Measurements from ENCODE around the gene ZNF277. TPM values are rescaled to one million over a fixed set of nuclear protein-coding genes. Genes with fewer than 3 reads are reported as not detected.

Gene ZNF277
- 32.5 and 37.4 TPM in 2 replicates for total RNA-seq (2014; rRNA removed; shearing (Covaris generic); ENCODE audit: low replicate concordance)

GRCh38 chr7:112206238-112206990 is at the start of gene ZNF277, which contains the start of gene DOCK4:
TSS of gene ZNF277 (plus strand) at chr7:112206695. CDS start at chr7:112206717, 22 bp downstream.
TSS of gene DOCK4 (minus strand) at chr7:112206399. CDS start at chr7:112206138, 261 bp downstream.
- H3K4me2 ChIP-seq (ENCODE audit: low read depth, low read length, poor library complexity, severe bottlenecking): peak within 1 kb of the TSS; percentile 97
- no peaks in the 10 kb centered on the region for H3K36me3 ChIP-seq (ENCODE audit: insufficient read depth, low read length)
- H3K27me3 ChIP-seq (ENCODE audit: low read length): no peaks in the 10 kb centered on the region; the same call in 1 of the 2 replicates
- no peaks in the 10 kb centered on the region for H3K9me2 ChIP-seq (replicated peaks; ENCODE audit: insufficient read depth, low read length)
- peaks cover 23% of the 10 kb centered on the region for H3K4me1 ChIP-seq (ENCODE audit: low read length)
- H3K27ac ChIP-seq (ENCODE audit: low read length): no peak within 1 kb of the TSS
- peak within 1 kb of the TSS; percentile 98 for H3K4me3 ChIP-seq (ENCODE audit: low read length)
- H3K9me3 ChIP-seq (ENCODE audit: low read length): no peaks in the 10 kb centered on the region
- peak within 1 kb of the TSS; percentile 84 for H3K9ac ChIP-seq (ENCODE audit: low read length)
- H2AFZ ChIP-seq (ENCODE audit: low read length): peak within 1 kb of the TSS; percentile 98
- peaks cover 9% of the 10 kb centered on the region for H4K20me1 ChIP-seq (ENCODE audit: insufficient read depth, low read depth, low read length)
- H3K79me2 ChIP-seq (ENCODE audit: low read length): peaks cover 11% of the 10 kb centered on the region; the same call in 1 of the 2 replicates
- DNase-seq: peak; percentile 100

GRCh38 chr7:112157072-112157471 is 49.4 kb upstream of the ZNF277 start:
- no peak overlapping the region for H3K9ac ChIP-seq (ENCODE audit: low read length)
- H3K79me2 ChIP-seq (ENCODE audit: low read length): no peaks in the 10 kb centered on the region
- H3K9me3 ChIP-seq (ENCODE audit: low read length): no peaks in the 10 kb centered on the region
- no peaks in the 10 kb centered on the region for H3K9me2 ChIP-seq (replicated peaks; ENCODE audit: insufficient read depth, low read length)
- no peak overlapping the region for H3K4me3 ChIP-seq (ENCODE audit: low read length)
- no peaks in the 10 kb centered on the region for H3K36me3 ChIP-seq (ENCODE audit: insufficient read depth, low read length)
- no peak overlapping the region for H3K4me2 ChIP-seq (ENCODE audit: low read depth, low read length, poor library complexity, severe bottlenecking)
- no peaks in the 10 kb centered on the region for H3K4me1 ChIP-seq (ENCODE audit: low read length)
- no peak overlapping the region for H2AFZ ChIP-seq (ENCODE audit: low read length)
- no peaks in the 10 kb centered on the region for H3K27me3 ChIP-seq (ENCODE audit: low read length)
- no peak overlapping the region for H3K27ac ChIP-seq (ENCODE audit: low read length)
- no peak for DNase-seq
- no peaks in the 10 kb centered on the region for H4K20me1 ChIP-seq (ENCODE audit: insufficient read depth, low read depth, low read length)

- no peaks in the 10 kb centered on the region for H3K9me2 ChIP-seq (replicated peaks; ENCODE audit: insufficient read depth, low read length)
- no peaks in the 10 kb centered on the region for H3K36me3 ChIP-seq (ENCODE audit: insufficient read depth, low read length)
- H3K4me2 ChIP-seq (ENCODE audit: low read depth, low read length, poor library complexity, severe bottlenecking): no peak overlapping the region
- no peak for DNase-seq
- H3K9ac ChIP-seq (ENCODE audit: low read length): no peak overlapping the region
- no peaks in the 10 kb centered on the region for H3K9me3 ChIP-seq (ENCODE audit: low read length)
- no peaks in the 10 kb centered on the region for H4K20me1 ChIP-seq (ENCODE audit: insufficient read depth, low read depth, low read length)
- no peak overlapping the region for H3K27ac ChIP-seq (ENCODE audit: low read length)
- H3K79me2 ChIP-seq (ENCODE audit: low read length): no peaks in the 10 kb centered on the region
- no peaks in the 10 kb centered on the region for H3K4me1 ChIP-seq (ENCODE audit: low read length)
- H3K27me3 ChIP-seq (ENCODE audit: low read length): no peaks in the 10 kb centered on the region
- no peak overlapping the region for H2AFZ ChIP-seq (ENCODE audit: low read length)
- no peak overlapping the region for H3K4me3 ChIP-seq (ENCODE audit: low read length)
These were observed 47.1 kb upstream of the ZNF277 start for GRCh38 chr7:112159351-112159750.

GRCh38 chr7:112160130-112160770 is 46.2 kb upstream of the ZNF277 start:
- Histone ChIP-seq H3K4me1 (ENCODE audit: low read length) (no peaks in the 10 kb centered on the region), H3K9me3 (ENCODE audit: low read length) (no peaks in the 10 kb centered on the region), H3K4me3 (ENCODE audit: low read length) (no peak overlapping the region), H3K27ac (ENCODE audit: low read length) (no peak overlapping the region), H3K4me2 (ENCODE audit: low read depth, low read length, poor library complexity, severe bottlenecking) (no peak overlapping the region), H3K27me3 (ENCODE audit: low read length) (no peaks in the 10 kb centered on the region), H3K9me2 (replicated peaks; ENCODE audit: insufficient read depth, low read length) (no peaks in the 10 kb centered on the region), H3K36me3 (ENCODE audit: insufficient read depth, low read length) (no peaks in the 10 kb centered on the region), H4K20me1 (ENCODE audit: insufficient read depth, low read depth, low read length) (no peaks in the 10 kb centered on the region), H3K9ac (ENCODE audit: low read length) (no peak overlapping the region), H3K79me2 (ENCODE audit: low read length) (no peaks in the 10 kb centered on the region), H2AFZ (ENCODE audit: low read length) (no peak overlapping the region)
- no peak for DNase-seq

- Histone ChIP-seq H3K9me2 (replicated peaks; ENCODE audit: insufficient read depth, low read length) (no peaks in the 10 kb centered on the region), H3K4me3 (ENCODE audit: low read length) (no peak overlapping the region), H3K27ac (ENCODE audit: low read length) (no peak overlapping the region), H3K36me3 (ENCODE audit: insufficient read depth, low read length) (no peaks in the 10 kb centered on the region), H2AFZ (ENCODE audit: low read length) (no peak overlapping the region), H3K9ac (ENCODE audit: low read length) (no peak overlapping the region), H3K4me1 (ENCODE audit: low read length) (no peaks in the 10 kb centered on the region), H3K4me2 (ENCODE audit: low read depth, low read length, poor library complexity, severe bottlenecking) (no peak overlapping the region), H3K27me3 (ENCODE audit: low read length) (no peaks in the 10 kb centered on the region), H3K9me3 (ENCODE audit: low read length) (no peaks in the 10 kb centered on the region), H3K79me2 (ENCODE audit: low read length) (no peaks in the 10 kb centered on the region), H4K20me1 (ENCODE audit: insufficient read depth, low read depth, low read length) (no peaks in the 10 kb centered on the region)
- no peak for DNase-seq
These were observed 45.7 kb upstream of the ZNF277 start for GRCh38 chr7:112160771-112161150.

GRCh38 chr7:112161253-112162141 is 45.0 kb upstream of the ZNF277 start:
- Histone ChIP-seq H3K4me1 (ENCODE audit: low read length) (no peaks in the 10 kb centered on the region), H3K9me2 (replicated peaks; ENCODE audit: insufficient read depth, low read length) (no peaks in the 10 kb centered on the region), H4K20me1 (ENCODE audit: insufficient read depth, low read depth, low read length) (no peaks in the 10 kb centered on the region), H3K9ac (ENCODE audit: low read length) (no peak overlapping the region), H3K79me2 (ENCODE audit: low read length) (no peaks in the 10 kb centered on the region), H3K4me3 (ENCODE audit: low read length) (no peak overlapping the region), H3K27ac (ENCODE audit: low read length) (no peak overlapping the region), H3K4me2 (ENCODE audit: low read depth, low read length, poor library complexity, severe bottlenecking) (no peak overlapping the region), H3K9me3 (ENCODE audit: low read length) (no peaks in the 10 kb centered on the region), H3K27me3 (ENCODE audit: low read length) (no peaks in the 10 kb centered on the region), H3K36me3 (ENCODE audit: insufficient read depth, low read length) (no peaks in the 10 kb centered on the region), H2AFZ (ENCODE audit: low read length) (no peak overlapping the region)
- no peak for DNase-seq

GRCh38 chr7:112162142-112162766 is 44.2 kb upstream of the ZNF277 start:
- no peaks in the 10 kb centered on the region for H3K36me3 ChIP-seq (ENCODE audit: insufficient read depth, low read length)
- H3K4me3 ChIP-seq (ENCODE audit: low read length): no peak overlapping the region
- H2AFZ ChIP-seq (ENCODE audit: low read length): no peak overlapping the region
- no peak for DNase-seq
- no peak overlapping the region for H3K27ac ChIP-seq (ENCODE audit: low read length)
- H3K9me2 ChIP-seq (replicated peaks; ENCODE audit: insufficient read depth, low read length): no peaks in the 10 kb centered on the region
- H3K9me3 ChIP-seq (ENCODE audit: low read length): no peaks in the 10 kb centered on the region
- H3K4me2 ChIP-seq (ENCODE audit: low read depth, low read length, poor library complexity, severe bottlenecking): no peak overlapping the region
- H4K20me1 ChIP-seq (ENCODE audit: insufficient read depth, low read depth, low read length): no peaks in the 10 kb centered on the region
- H3K27me3 ChIP-seq (ENCODE audit: low read length): no peaks in the 10 kb centered on the region
- no peak overlapping the region for H3K9ac ChIP-seq (ENCODE audit: low read length)
- no peaks in the 10 kb centered on the region for H3K4me1 ChIP-seq (ENCODE audit: low read length)
- no peaks in the 10 kb centered on the region for H3K79me2 ChIP-seq (ENCODE audit: low read length)

All from Karpas-422 (cell line).